Naive thymus-derived CD8-positive, alpha-beta T cell (primary cell): ENCODE measurements around the gene IL36G. TPM values are rescaled to one million over a fixed set of nuclear protein-coding genes. Genes with fewer than 3 reads are reported as not detected.

Experiments
- ATAC-seq, 2 donors: fragments of 150-1000 bp; cut with Tn5 transposase in 1 of 2; sonication (Bioruptor Pico), chemical (Tn5 transposase) in 1 of 2; 1 replicate in 1 of 2; 2 replicates in 1 of 2; pipeline ENCODE4 v1.10.0; 2021; ENCODE audit warnings: mild to moderate bottlenecking in 2 of 2, moderate library complexity in 2 of 2
- POLR2A ChIA-PET: fragments of 350-600 bp; sonication (Branson Sonifier 250); formaldehyde crosslinking; loops from one replicate; lab custom pipeline; 2021; ENCODE audit warnings: antibody characterized with exemption; lab: Charles Lee
- DNase-seq, 10 donors: peaks; one replicate each; pipeline versions ENCODE4 v3.0.0 to v3.0.0-alpha.2; 2020 to 2022
- H3K27ac Mint-ChIP-seq, 10 donors: one replicate each; pipeline ENCODE4 v1.8.0; 2020 to 2022; ENCODE audit warnings: mild to moderate bottlenecking in 10 of 10, mixed read lengths in 10 of 10, moderate library complexity in 4 of 10, inconsistent platforms in 1 of 10
- H3K27me3 Mint-ChIP-seq, 5 donors: one replicate each; pipeline ENCODE4 v1.8.0; 2021 to 2022; ENCODE audit warnings: mixed read lengths in 5 of 5
- H3K36me3 Mint-ChIP-seq, 3 donors: one replicate each; pipeline ENCODE4 v1.8.0; 2020 to 2022; ENCODE audit warnings: mixed read lengths in 3 of 3, mild to moderate bottlenecking in 2 of 3, inconsistent platforms in 1 of 3
- H3K4me1 Mint-ChIP-seq, 4 donors: one replicate each; pipeline ENCODE4 v1.8.0; 2021 to 2022; ENCODE audit warnings: mixed read lengths in 4 of 4
- H3K4me3 Mint-ChIP-seq, 10 donors: one replicate each; pipeline ENCODE4 v1.8.0; 2020 to 2022; ENCODE audit warnings: mild to moderate bottlenecking in 10 of 10, mixed read lengths in 10 of 10, moderate library complexity in 6 of 10, inconsistent platforms in 1 of 10
- H3K9me3 Mint-ChIP-seq, 9 donors: one replicate each; pipeline ENCODE4 v1.8.0; 2020 to 2022; ENCODE audit warnings: mixed read lengths in 9 of 9, mild to moderate bottlenecking in 3 of 9, inconsistent platforms in 1 of 9, moderate library complexity in 1 of 9
- polyA plus RNA-seq, 3 donors: library from polyadenylated mRNA; unstranded; fragments of 300-500 nt; fragmentation: Illumina TruSeq; gene quantifications; one replicate each; pipeline ENCODE4 v1.2.3, GENCODE V29; 2021
- total RNA-seq, 8 experiments: library from RNA in 2 of 8; stranded (reverse) in 2 of 8; gene quantifications; one replicate each; pipeline ENCODE4 v1.2.3 and lab custom pipeline; 2021 to 2026

The IL36G gene
- total and polyA plus RNA-seq, 5 experiments from 2014 or later: not detected

- DNase-seq: no peak
- POLR2A ChIA-PET: no interaction called here
- Mint-ChIP-seq H3K27ac (peak overlapping the region in 1 of 10 donors; percentile 80), H3K9me3 (peaks cover 0 to 1% (median 0%) of the 10 kb centered on the region in 9 donors), H3K4me3 (no peak overlapping the region), H3K36me3 (no peaks in the 10 kb centered on the region), H3K4me1 (peaks cover 0 to 3% (median 0%) of the 10 kb centered on the region in 4 donors), H3K27me3 (peaks cover 0 to 32% (median 6%) of the 10 kb centered on the region in 5 donors)
- ATAC-seq: no peak
Measured at GRCh38 chr2:113027691-113028090, 49.9 kb downstream of the IL36G start.

- H3K9me3 Mint-ChIP-seq: peaks cover 0 to 1% (median 0%) of the 10 kb centered on the region in 9 donors
- peaks cover 0 to 32% (median 6%) of the 10 kb centered on the region in 5 donors for H3K27me3 Mint-ChIP-seq
- peak overlapping the region in 1 of 10 donors; percentile 80 for H3K27ac Mint-ChIP-seq
- ATAC-seq (no peak), DNase-seq (no peak)
- POLR2A ChIA-PET: no interaction called here
- peaks cover 0 to 3% (median 0%) of the 10 kb centered on the region in 4 donors for H3K4me1 Mint-ChIP-seq
- H3K4me3 Mint-ChIP-seq: no peak overlapping the region
- H3K36me3 Mint-ChIP-seq: no peaks in the 10 kb centered on the region
Measured at GRCh38 chr2:113028112-113028511, 50.3 kb downstream of the IL36G start.

- Mint-ChIP-seq H3K36me3 (no peaks in the 10 kb centered on the region), H3K27ac (peak overlapping the region in 3 of 10 donors; percentile 22 to 51 (median 43)), H3K4me3 (no peak overlapping the region), H3K9me3 (peaks cover 0 to 1% (median 0%) of the 10 kb centered on the region in 9 donors), H3K4me1 (peaks cover 0 to 5% (median 0%) of the 10 kb centered on the region in 4 donors), H3K27me3 (peaks cover 0 to 15% (median 6%) of the 10 kb centered on the region in 5 donors)
- ATAC-seq (no peak), DNase-seq (no peak)
- POLR2A ChIA-PET: no interaction called here
Measured at GRCh38 chr2:113032737-113033136, 54.9 kb downstream of the IL36G start.

GRCh38 chr2:113034016-113034415 is 56.2 kb downstream of the IL36G start:
- DNase-seq (no peak), ATAC-seq (no peak)
- H3K27me3 Mint-ChIP-seq: peaks cover 0 to 13% (median 6%) of the 10 kb centered on the region in 5 donors
- no peak overlapping the region for H3K4me3 Mint-ChIP-seq
- POLR2A ChIA-PET: no interaction called here
- no peaks in the 10 kb centered on the region for H3K36me3 Mint-ChIP-seq
- no peak overlapping the region for H3K27ac Mint-ChIP-seq
- H3K4me1 Mint-ChIP-seq: peaks cover 0 to 5% (median 0%) of the 10 kb centered on the region in 4 donors
- H3K9me3 Mint-ChIP-seq: peaks cover 0 to 1% (median 0%) of the 10 kb centered on the region in 9 donors

Other genes with a start within 250 kb of the IL36G start
- gene CKAP2L, start 213.4 kb upstream of the IL36G start, total RNA-seq: not detected
- gene CKAP2L, start 213.4 kb upstream of the IL36G start, polyA plus RNA-seq: not detected
- gene IL1A, start 193.5 kb upstream of the IL36G start, total RNA-seq: not detected
- gene IL1A, start 193.5 kb upstream of the IL36G start, polyA plus RNA-seq: not detected
- gene IL1B, start 141.2 kb upstream of the IL36G start, total RNA-seq: not detected
- gene IL1B, start 141.2 kb upstream of the IL36G start, polyA plus RNA-seq: not detected
- gene IL37, start 66.8 kb upstream of the IL36G start, total RNA-seq: not detected
- gene IL37, start 66.8 kb upstream of the IL36G start, polyA plus RNA-seq: not detected
- gene IL36A, start 27.5 kb downstream of the IL36G start, total RNA-seq: 1 to 10 TPM; 1.2 to 2.1 TPM
- gene IL36A, start 27.5 kb downstream of the IL36G start, polyA plus RNA-seq: under 1 TPM in 2 of 3 donors, not detected in 1; 0.25 to 0.47 TPM
- not detected for gene IL36B, start 74.9 kb downstream of the IL36G start, total RNA-seq
- gene IL36B, start 74.9 kb downstream of the IL36G start, polyA plus RNA-seq: not detected
- gene IL36RN, start 81.2 kb downstream of the IL36G start, total RNA-seq: not detected
- gene IL36RN, start 81.2 kb downstream of the IL36G start, polyA plus RNA-seq: not detected
- not detected for gene IL1F10, start 90.0 kb downstream of the IL36G start, total RNA-seq
- gene IL1F10, start 90.0 kb downstream of the IL36G start, polyA plus RNA-seq: not detected
- 1 to 10 TPM in 1 of 2 experiments, not detected in 1; 1.2 TPM for gene IL1RN, start 149.6 kb downstream of the IL36G start, total RNA-seq
- gene IL1RN, start 149.6 kb downstream of the IL36G start, polyA plus RNA-seq: not detected
- gene PSD4, start 196.0 kb downstream of the IL36G start, total RNA-seq: 100 to 1,000 TPM; 118 to 124 TPM
- gene PSD4, start 196.0 kb downstream of the IL36G start, polyA plus RNA-seq: 10 to 100 TPM; 22.8 to 44.1 (median 29.9) TPM